Fibroblast of pulmonary artery (primary cell): Measurements from ENCODE around the gene HK1.

ENCODE experiments used
- DNase-seq: peaks from one replicate; pipeline ENCODE4 v3.0.0-alpha.2; 2010; ENCODE audit warnings: low read depth
- H3K4me3 ChIP-seq: replicated peaks from 2 replicates; pipeline ENCODE4 v1.5.1; 2011; ENCODE audit warnings: low read depth, mild to moderate bottlenecking, control low read depth, low read length, moderate library complexity
- TF ChIP-seq, protein P1 (sequence below): IDR thresholded peaks from 2 replicates; pipeline ENCODE4 v1.5.1; 2011; ENCODE audit warnings: mild to moderate bottlenecking, control low read depth, low read length, inconsistent platforms; ENCODE audit errors: missing control alignments

HK1 gene

DNA sequence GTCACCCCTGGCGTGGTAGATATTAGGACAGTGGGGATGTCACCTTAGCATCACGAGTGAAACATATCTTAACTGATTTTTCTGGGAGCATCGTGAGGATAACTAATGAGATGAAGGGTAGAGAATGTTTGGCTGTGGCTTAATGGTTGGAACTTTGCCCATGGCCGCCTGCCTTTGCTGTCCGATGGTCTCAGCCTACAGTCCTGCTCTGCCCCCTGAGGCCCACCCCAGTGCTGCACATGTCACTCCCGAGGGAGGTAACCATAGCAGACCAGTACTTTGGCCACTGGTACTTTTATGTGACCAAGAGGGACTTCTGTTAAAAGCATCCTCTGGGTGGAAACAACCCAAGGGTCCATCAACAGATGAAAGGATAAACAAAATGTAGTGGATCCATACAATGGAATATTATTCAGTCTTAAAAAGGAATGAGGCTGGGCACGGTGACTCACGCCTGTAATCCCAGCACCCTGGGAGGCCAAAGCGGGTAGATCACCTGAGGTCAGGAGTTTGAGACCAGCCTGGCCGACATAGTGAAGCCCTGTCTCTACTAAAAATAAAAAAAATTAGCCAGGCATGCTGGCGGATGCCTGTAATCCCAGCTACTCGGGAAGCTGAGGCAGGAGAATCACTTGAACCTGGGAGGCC is 80.0 kb downstream of the HK1 start:
- no peak for DNase-seq
- H3K4me3 ChIP-seq = no peak overlapping the region
- TF ChIP-seq, protein P1, sequence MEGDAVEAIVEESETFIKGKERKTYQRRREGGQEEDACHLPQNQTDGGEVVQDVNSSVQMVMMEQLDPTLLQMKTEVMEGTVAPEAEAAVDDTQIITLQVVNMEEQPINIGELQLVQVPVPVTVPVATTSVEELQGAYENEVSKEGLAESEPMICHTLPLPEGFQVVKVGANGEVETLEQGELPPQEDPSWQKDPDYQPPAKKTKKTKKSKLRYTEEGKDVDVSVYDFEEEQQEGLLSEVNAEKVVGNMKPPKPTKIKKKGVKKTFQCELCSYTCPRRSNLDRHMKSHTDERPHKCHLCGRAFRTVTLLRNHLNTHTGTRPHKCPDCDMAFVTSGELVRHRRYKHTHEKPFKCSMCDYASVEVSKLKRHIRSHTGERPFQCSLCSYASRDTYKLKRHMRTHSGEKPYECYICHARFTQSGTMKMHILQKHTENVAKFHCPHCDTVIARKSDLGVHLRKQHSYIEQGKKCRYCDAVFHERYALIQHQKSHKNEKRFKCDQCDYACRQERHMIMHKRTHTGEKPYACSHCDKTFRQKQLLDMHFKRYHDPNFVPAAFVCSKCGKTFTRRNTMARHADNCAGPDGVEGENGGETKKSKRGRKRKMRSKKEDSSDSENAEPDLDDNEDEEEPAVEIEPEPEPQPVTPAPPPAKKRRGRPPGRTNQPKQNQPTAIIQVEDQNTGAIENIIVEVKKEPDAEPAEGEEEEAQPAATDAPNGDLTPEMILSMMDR = no peak

- TF ChIP-seq, protein P1 = no peak
- H3K4me3 ChIP-seq = no peak overlapping the region
- DNase-seq = peak; percentile 51
Measured at GRCh38 chr10:69359148-69359547, 80.9 kb downstream of the HK1 start.

DNA sequence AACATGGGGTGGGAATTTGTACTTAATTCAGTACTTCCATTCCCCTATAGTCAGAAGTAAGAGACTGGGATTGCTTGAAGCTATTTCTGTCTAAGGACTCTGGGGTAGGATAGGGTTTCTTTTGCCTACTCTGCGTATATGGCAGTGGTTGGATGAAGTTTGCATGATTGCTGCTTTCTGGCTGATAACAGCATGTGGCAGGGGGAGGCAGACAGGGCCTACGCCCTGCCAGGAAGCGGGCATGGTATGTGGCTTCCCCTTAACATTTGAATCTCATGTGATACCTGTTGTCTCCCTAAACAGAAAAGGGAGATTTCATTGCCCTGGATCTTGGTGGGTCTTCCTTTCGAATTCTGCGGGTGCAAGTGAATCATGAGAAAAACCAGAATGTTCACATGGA is 81.3 kb downstream of the HK1 start:
- TF ChIP-seq, protein P1 = no peak
- DNase-seq = no peak
- no peak overlapping the region for H3K4me3 ChIP-seq

GRCh38 chr10:69360485-69361302 is 82.4 kb downstream of the HK1 start:
- DNase-seq = peak; percentile 89
- H3K4me3 ChIP-seq = no peak overlapping the region

GRCh38 chr10:69361303-69361614 is 83.0 kb downstream of the HK1 start:
- no peak overlapping the region for H3K4me3 ChIP-seq
- TF ChIP-seq, protein P1 = no peak
- no peak for DNase-seq

More at GRCh38 chr10:69360485-69361302, 82.4 kb downstream of the HK1 start:
- TF ChIP-seq, protein P1 = no peak

DNA sequence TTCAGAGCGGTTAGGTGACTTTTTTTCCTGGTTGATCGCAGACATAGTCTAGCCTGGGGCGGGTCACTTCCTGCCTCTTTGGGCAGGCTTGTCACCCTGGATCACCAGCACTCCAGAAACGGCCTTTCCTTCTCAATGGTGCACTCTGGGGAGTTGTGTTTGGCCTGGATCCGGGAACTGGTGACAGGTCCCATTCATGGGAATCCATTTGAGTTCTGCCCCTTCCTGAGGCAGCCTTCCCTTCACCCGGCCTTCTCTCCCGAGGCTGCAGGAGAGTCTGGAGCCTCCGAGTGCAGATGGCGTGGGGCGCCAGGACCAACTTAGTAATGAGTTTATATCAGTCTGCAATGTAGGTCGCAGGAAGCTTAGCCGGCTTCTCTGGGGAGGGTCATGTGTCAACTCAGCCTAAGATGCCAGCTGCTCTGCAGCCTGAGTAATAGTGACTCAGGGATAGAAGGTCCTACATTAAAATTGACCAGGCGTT is 84.2 kb downstream of the HK1 start:
- TF ChIP-seq, protein P1 = no peak
- peak; percentile 70 for DNase-seq
- H3K4me3 ChIP-seq = no peak overlapping the region

- TF ChIP-seq, protein P1 = no peak
- no peak for DNase-seq
- H3K4me3 ChIP-seq = no peak overlapping the region
Measured at GRCh38 chr10:69363666-69364065, 85.4 kb downstream of the HK1 start.
